ENCODE measurements around the gene RPS14. TPM values are rescaled to one million over a fixed set of nuclear protein-coding genes. Genes with fewer than 3 reads are reported as not detected.
A peak's percentile ranks its signal among the peaks of the same experiment; 100 is the strongest.

Gene RPS14
- total and polyA plus RNA-seq, 2 of the 8 experiments (the other 6 are each of a cell fraction or from before 2014, with no cell fraction given), result 2,548 to 6,423 TPM

GRCh38 chr5:150412319-150413175, 37.0 kb downstream of the RPS14 start, which contains the start of gene CD74:
TSS of gene CD74 (minus strand) at chr5:150412910. CDS start at chr5:150412749, 161 bp downstream.
- H3K23me2 ChIP-seq (ENCODE audit: low read depth, low read length), result peaks cover 3% of the 10 kb centered on the region
- H2BK12ac ChIP-seq (ENCODE audit: low read depth, low read length), result no peak within 1 kb of the TSS; the same call in 1 of the 2 replicates
- H3K56ac ChIP-seq (replicated peaks; ENCODE audit: insufficient read length, low read depth, low read length), result no peak within 1 kb of the TSS
- H2BK120ac ChIP-seq (replicated peaks; ENCODE audit: low read depth, low read length), result no peak within 1 kb of the TSS
- ChIA-PET CTCF (ENCODE audit: partially characterized antibody) (interaction anchor here (0.6 to 4.4 kb wide), 5 partner anchors 14 to 26 kb away, joined by 3 to 43 read pairs (median 4); no protein-coding TSS in a partner anchor), POLR2A (ENCODE audit: partially characterized antibody) (interaction anchor here (0.7 to 4.8 kb wide), 15 partner anchors 10 to 37 kb away, joined by 3 to 30 read pairs (median 4); partner anchors contain the start of gene RPS14)
- H2AFZ ChIP-seq (ENCODE audit: low read length), result peak within 1 kb of the TSS; percentile 100
- peak within 1 kb of the TSS in 2 of 4 experiments; percentile 27 to 38; a peak in 4 of 7 replicates for H3K9ac ChIP-seq (replicated peaks in 1 of 4; ENCODE audit: extremely low read depth in 1 of 4, low read depth in 3 of 4, low read length in 3 of 4)
- H3K4ac ChIP-seq (replicated peaks; ENCODE audit: insufficient read length, low read depth, low read length), result no peak within 1 kb of the TSS
- no peaks in the 10 kb centered on the region for H4K20me1 ChIP-seq (replicated peaks in 1 of 2; ENCODE audit: control insufficient read depth in 1 of 2, insufficient read depth in 2 of 2, low read length in 2 of 2)
- no peak within 1 kb of the TSS for H2AK5ac ChIP-seq (ENCODE audit: low read depth, low read length)
- peaks cover 8 to 27% (median 13%) of the 10 kb centered on the region in 4 experiments for H3K4me1 ChIP-seq (replicated peaks in 1 of 4; ENCODE audit: control insufficient read depth in 3 of 4, insufficient read depth in 4 of 4, low read length in 3 of 4)
- no peak within 1 kb of the TSS for H3K23ac ChIP-seq (ENCODE audit: insufficient read length)
- H3K9me3 ChIP-seq (ENCODE audit: insufficient read depth in 2 of 2, low read depth in 1 of 2, low read length in 1 of 2), result no peaks in the 10 kb centered on the region
- H2BK5ac ChIP-seq (ENCODE audit: low read depth, low read length), result 0 out of 2 replicates have a peak within 1 kb of the TSS, but pooled peaks have one; percentile 18
- H3K14ac ChIP-seq (ENCODE audit: insufficient read length), result no peak within 1 kb of the TSS
- H3K79me1 ChIP-seq (ENCODE audit: low read depth, low read length), result no peaks in the 10 kb centered on the region; the same call in 1 of the 2 replicates
- no peaks in the 10 kb centered on the region for H3K36me3 ChIP-seq (ENCODE audit: control insufficient read depth in 2 of 4, insufficient read depth in 4 of 4, low read length in 3 of 4)
- peak within 1 kb of the TSS; percentile 22 to 56 (median 40) for H3K4me3 ChIP-seq (ENCODE audit: extremely low read depth in 1 of 4, insufficient read depth in 2 of 4, low read depth in 3 of 4, low read length in 4 of 4)
- peak within 1 kb of the TSS; percentile 11 for H4K5ac ChIP-seq (ENCODE audit: insufficient read length, low read depth, low read length)
- H2BK20ac ChIP-seq (ENCODE audit: low read length), result no peak within 1 kb of the TSS
- H3K27ac ChIP-seq (ENCODE audit: low read depth, low read length), result peak within 1 kb of the TSS; percentile 3; the same call in 1 of the 2 replicates
- FAIRE-seq (no peak), DNase-seq (ENCODE audit: low read depth in 1 of 2, low spot score in 2 of 2) (peak in 1 of 2 experiments; percentile 84)
- H3K79me2 ChIP-seq (ENCODE audit: control insufficient read depth in 1 of 2, insufficient read depth in 2 of 2, low read length in 2 of 2), result no peaks in the 10 kb centered on the region
- WGBS, 2 experiments (ENCODE audit: extremely low coverage in 1 of 2, insufficient coverage in 1 of 2, insufficient read length in 1 of 2, insufficient replicate concordance in 2 of 2, low coverage in 1 of 2, low lambda C conversion rate in 2 of 2, missing lambda C conversion rate in 1 of 2), result 24% methylated on average over 20 of the region's 20 CpGs; no CpG with 5 or more reads in 1 of the 2 experiments
- peak within 1 kb of the TSS; percentile 56 for H3K18ac ChIP-seq (ENCODE audit: extremely low read depth, low read length)
- H3K27me3 ChIP-seq (replicated peaks in 1 of 4; ENCODE audit: control insufficient read depth in 3 of 4, extremely low read depth in 1 of 4, insufficient read depth in 3 of 4, low read length in 3 of 4), result no peaks in the 10 kb centered on the region
- peak within 1 kb of the TSS; percentile 65 to 75 for H3K4me2 ChIP-seq (ENCODE audit: insufficient read depth in 1 of 2, low read depth in 2 of 2, low read length in 2 of 2)
- no peak within 1 kb of the TSS for H4K91ac ChIP-seq (replicated peaks; ENCODE audit: insufficient read length, low read length)
- peak within 1 kb of the TSS; percentile 93 for H2BK15ac ChIP-seq (ENCODE audit: low read length)
- peak within 1 kb of the TSS; percentile 95; the same call in 1 of the 2 replicates for H4K8ac ChIP-seq (ENCODE audit: extremely low read depth, insufficient read depth, low read length)
- TF ChIP-seq, protein P1, sequence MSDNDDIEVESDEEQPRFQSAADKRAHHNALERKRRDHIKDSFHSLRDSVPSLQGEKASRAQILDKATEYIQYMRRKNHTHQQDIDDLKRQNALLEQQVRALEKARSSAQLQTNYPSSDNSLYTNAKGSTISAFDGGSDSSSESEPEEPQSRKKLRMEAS (IDR thresholded peaks at IDR 0.05), result 0 out of 2 replicates have a peak, but pooled peaks have one; percentile 38
- TF ChIP-seq NRF1 (IDR thresholded peaks at IDR 0.05; ENCODE audit: low read depth, low read length) (no peak), CREB1 (IDR thresholded peaks at IDR 0.05) (peak; percentile 95), ASH2L (IDR thresholded peaks at IDR 0.05; ENCODE audit: low read length) (peak; percentile 42), HDAC2 (IDR thresholded peaks at IDR 0.05; ENCODE audit: borderline replicate concordance in 1 of 2, low read depth in 2 of 2, low read length in 2 of 2) (0 out of 4 replicates have a peak, but pooled peaks of 1 of the 2 experiments have one; percentile 21), RFX5 (IDR thresholded peaks at IDR 0.05; ENCODE audit: borderline replicate concordance, low read depth, low read length) (peak; percentile 97), RAD21 (IDR thresholded peaks at IDR 0.05 in 1 of 2, conservative IDR thresholded peaks at IDR 0.05 in 1 of 2; ENCODE audit: low read depth in 2 of 2, low read length in 2 of 2) (peak in 1 of 2 experiments; percentile 21; a peak in 1 of 4 replicates), YY1 (IDR thresholded peaks at IDR 0.05; ENCODE audit: low read depth, low read length) (no peak), PHF8 (conservative IDR thresholded peaks at IDR 0.05; ENCODE audit: low read depth, low read length) (peak; percentile 40; the same call in 1 of the 2 replicates), KDM4A (IDR thresholded peaks at IDR 0.05; ENCODE audit: low read depth, low read length, severe bottlenecking) (peak; percentile 38)
